Neural crest cell (in vitro differentiated cells): ENCODE results near the gene DCTPP1. TPM values are rescaled to one million over a fixed set of nuclear protein-coding genes. Genes with fewer than 3 reads are reported as not detected.
"Not testable (repeated sequence)": the region's sequence is repeated elsewhere in the genome, so short reads cannot be mapped to it uniquely, and the experiment has no call there.

Experiments used
- DNase-seq: peaks from one replicate; pipeline ENCODE4 v3.0.0; 2021; ENCODE audit warnings: low read depth, mixed read lengths, low spot score
- H3K27ac Mint-ChIP-seq: one replicate; pipeline ENCODE4 v1.8.0; 2021; ENCODE audit warnings: mild to moderate bottlenecking, mixed read lengths; ENCODE audit not compliant: unreplicated experiment
- H3K27me3 Mint-ChIP-seq: 2 replicates; pipeline ENCODE4 v1.8.0; 2021; ENCODE audit warnings: low read depth, mild to moderate bottlenecking, mixed read lengths
- H3K36me3 Mint-ChIP-seq: 2 replicates; pipeline ENCODE4 v1.8.0; 2021; ENCODE audit warnings: low read depth, mild to moderate bottlenecking, mixed read lengths
- H3K4me1 Mint-ChIP-seq: 2 replicates; pipeline ENCODE4 v1.8.0; 2021; ENCODE audit warnings: mixed read lengths
- H3K4me3 Mint-ChIP-seq: one replicate; pipeline ENCODE4 v1.8.0; 2021; ENCODE audit warnings: mild to moderate bottlenecking, mixed read lengths
- H3K9me3 Mint-ChIP-seq: 2 replicates; pipeline ENCODE4 v1.8.0; 2021; ENCODE audit warnings: mixed read lengths
- total RNA-seq: library from RNA; stranded (reverse); gene quantifications from 2 replicates; pipeline ENCODE4 v1.2.1, GENCODE V29; 2021
- TF ChIP-seq, protein P1 (sequence below): fragments of 200-600 bp; sonication (generic); conservative IDR thresholded peaks from 2 replicates; pipeline ENCODE4 v1.5.0; 2021; ENCODE audit warnings: antibody characterized with exemption, mild to moderate bottlenecking

The DCTPP1 gene
- total RNA-seq, 1 donor from 2014 or later, result 94.3 TPM

DNA sequence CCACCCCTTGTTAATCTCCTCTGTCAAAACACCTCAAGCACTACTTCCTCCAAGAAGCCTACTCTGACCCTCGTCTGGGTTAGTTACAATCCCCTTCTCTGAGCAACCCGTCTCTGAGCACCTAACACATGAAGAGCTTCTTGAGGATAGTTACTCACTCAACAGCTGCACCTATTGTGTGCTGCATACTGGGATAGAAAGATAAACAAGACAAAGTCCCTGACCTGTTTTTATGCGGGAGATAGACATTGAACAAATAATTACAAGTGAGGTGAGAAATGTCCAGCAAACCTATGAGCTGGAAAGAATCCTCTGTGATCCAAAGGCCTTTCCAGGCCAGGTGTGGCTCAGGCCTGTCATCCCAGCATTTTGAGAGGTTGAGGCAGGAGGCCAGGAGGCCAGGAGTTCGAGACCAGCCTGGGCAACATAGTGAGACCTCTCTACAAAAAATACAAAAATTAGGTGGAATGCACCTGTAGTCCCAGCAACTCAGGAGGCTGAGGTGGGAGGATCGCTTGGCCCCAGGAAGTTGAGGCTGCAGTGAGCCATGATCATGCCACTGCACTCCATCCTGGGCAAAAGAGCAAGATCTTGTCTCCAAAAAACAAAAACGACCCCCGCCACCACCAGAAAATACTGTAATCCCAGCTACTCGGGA lies 27.9 kb downstream of the DCTPP1 start:
- Mint-ChIP-seq H3K4me3 (peak overlapping the region; percentile 94), H3K27me3 (peaks cover 3% of the 10 kb centered on the region), H3K9me3 (no peaks in the 10 kb centered on the region), H3K36me3 (peaks cover 2% of the 10 kb centered on the region), H3K4me1 (peaks cover 32% of the 10 kb centered on the region), H3K27ac (peak overlapping the region; percentile 89)
- TF ChIP-seq, protein P1, sequence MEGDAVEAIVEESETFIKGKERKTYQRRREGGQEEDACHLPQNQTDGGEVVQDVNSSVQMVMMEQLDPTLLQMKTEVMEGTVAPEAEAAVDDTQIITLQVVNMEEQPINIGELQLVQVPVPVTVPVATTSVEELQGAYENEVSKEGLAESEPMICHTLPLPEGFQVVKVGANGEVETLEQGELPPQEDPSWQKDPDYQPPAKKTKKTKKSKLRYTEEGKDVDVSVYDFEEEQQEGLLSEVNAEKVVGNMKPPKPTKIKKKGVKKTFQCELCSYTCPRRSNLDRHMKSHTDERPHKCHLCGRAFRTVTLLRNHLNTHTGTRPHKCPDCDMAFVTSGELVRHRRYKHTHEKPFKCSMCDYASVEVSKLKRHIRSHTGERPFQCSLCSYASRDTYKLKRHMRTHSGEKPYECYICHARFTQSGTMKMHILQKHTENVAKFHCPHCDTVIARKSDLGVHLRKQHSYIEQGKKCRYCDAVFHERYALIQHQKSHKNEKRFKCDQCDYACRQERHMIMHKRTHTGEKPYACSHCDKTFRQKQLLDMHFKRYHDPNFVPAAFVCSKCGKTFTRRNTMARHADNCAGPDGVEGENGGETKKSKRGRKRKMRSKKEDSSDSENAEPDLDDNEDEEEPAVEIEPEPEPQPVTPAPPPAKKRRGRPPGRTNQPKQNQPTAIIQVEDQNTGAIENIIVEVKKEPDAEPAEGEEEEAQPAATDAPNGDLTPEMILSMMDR, result no peak
- DNase-seq, result no peak

DNA sequence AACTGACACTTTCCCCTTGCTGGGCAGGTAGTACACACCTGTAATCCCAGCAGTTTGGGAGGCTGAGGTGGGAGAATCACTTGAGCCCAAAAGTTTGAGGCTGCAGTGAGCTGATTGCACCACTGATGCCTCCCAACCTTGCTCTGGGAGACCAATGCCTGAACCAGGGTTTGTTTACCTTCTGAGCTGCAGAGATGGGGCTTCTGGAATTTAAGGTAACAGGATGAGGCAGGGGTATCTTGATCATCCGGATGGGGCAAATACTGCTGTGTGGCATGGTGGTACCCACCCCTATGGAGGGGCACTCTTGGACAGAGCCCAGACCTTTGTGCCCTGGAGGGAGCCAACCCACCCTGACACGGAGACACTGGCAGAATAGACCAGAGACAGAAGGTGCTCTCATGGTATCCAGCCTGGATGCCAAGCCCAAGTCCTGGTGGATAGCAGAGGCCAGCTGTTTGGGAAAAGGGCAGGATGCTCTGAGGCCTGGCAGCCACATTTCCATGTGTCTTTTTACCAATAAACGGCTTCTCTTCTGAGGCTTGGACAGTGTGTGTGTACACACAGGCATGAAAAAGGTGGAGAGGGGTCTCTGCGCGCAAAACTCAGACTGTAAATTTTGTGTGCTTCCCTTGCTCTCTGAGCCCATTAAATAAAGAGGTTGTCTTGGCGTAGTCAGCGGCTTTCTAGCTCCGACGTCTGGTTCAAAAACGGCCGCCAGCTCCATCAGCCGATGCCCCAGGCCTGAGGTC lies 30.2 kb downstream of the DCTPP1 start:
- Mint-ChIP-seq H3K9me3 (no peaks in the 10 kb centered on the region), H3K4me3 (peak overlapping the region; percentile 94), H3K27me3 (peaks cover 3% of the 10 kb centered on the region), H3K27ac (peak overlapping the region; percentile 98), H3K4me1 (peaks cover 41% of the 10 kb centered on the region), H3K36me3 (peaks cover 3% of the 10 kb centered on the region)
- no peak for DNase-seq
- TF ChIP-seq, protein P1, result no peak

DNA sequence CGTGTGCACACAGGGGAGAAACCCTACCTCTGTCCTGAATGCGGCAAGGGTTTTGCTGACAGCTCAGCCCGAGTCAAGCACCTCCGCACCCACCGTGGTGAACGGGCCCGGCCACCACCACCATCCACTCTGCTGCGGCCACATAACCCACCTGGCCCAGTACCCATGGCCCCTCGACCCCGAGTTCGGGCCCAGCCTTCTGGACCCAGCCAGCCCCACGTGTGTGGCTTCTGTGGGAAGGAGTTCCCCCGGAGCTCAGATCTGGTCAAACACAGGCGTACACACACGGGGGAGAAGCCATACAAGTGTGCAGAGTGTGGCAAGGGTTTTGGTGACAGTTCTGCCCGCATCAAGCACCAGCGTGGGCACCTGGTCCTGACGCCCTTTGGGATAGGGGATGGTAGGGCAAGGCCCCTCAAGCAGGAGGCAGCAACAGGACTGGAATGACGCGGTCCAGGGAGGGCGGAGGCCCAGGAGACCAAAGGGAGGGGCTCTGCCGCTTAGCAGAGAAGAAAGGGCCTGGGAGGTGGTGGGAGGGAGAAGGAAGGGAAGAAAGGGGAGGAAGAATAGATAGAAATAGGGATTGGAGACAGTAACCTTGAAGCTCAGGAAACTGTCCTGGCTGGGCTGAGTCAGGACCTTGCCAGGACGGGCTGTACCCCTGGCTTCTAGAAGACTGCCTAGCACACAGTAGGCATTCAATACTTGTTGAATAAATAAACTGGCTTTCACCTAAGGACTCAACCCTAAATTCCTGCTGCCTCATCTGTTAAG lies 31.0 kb downstream of the DCTPP1 start:
- TF ChIP-seq, protein P1, result no peak
- Mint-ChIP-seq H3K9me3 (no peaks in the 10 kb centered on the region), H3K4me3 (peak overlapping the region; percentile 94), H3K4me1 (peaks cover 49% of the 10 kb centered on the region), H3K36me3 (peaks cover 3% of the 10 kb centered on the region), H3K27ac (peak overlapping the region; percentile 83), H3K27me3 (peaks cover 3% of the 10 kb centered on the region)
- DNase-seq, result no peak

DNA sequence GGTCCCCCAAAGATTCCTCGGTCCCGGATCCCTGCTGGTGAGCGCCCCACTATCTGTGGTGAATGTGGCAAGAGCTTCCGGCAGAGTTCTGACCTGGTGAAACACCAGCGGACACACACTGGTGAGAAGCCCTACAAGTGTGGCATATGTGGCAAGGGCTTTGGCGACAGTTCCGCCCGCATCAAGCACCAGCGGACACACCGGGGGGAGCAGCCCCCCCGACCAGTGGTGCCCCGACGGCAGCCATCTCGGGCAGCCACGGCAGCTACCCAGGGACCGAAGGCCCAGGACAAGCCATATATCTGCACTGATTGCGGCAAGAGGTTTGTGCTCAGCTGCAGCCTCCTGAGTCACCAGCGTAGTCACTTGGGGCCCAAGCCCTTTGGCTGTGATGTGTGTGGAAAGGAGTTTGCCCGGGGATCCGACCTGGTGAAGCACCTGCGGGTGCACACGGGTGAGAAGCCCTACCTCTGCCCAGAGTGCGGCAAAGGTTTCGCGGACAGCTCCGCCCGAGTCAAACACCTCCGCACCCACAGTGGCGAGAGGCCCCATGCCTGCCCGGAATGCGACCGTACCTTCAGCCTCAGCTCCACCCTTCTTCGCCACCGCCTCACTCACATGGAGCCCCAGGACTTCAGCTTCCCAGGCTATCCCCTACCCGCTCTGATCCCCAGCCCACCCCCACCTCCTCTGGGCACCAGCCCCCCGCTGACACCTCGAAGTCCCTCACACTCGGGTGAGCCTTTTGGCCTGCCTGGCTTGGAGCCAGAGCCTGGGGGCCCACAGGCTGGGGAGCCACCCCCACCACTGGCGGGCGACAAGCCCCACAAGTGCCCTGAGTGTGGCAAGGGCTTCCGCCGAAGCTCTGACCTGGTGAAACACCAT lies 31.8 kb downstream of the DCTPP1 start:
- Mint-ChIP-seq H3K36me3 (peaks cover 3% of the 10 kb centered on the region), H3K4me1 (peaks cover 53% of the 10 kb centered on the region), H3K27me3 (peaks cover 3% of the 10 kb centered on the region), H3K9me3 (no peaks in the 10 kb centered on the region), H3K4me3 (peak overlapping the region; percentile 94), H3K27ac (no peak overlapping the region)
- TF ChIP-seq, protein P1, result no peak
- no peak for DNase-seq

DNA sequence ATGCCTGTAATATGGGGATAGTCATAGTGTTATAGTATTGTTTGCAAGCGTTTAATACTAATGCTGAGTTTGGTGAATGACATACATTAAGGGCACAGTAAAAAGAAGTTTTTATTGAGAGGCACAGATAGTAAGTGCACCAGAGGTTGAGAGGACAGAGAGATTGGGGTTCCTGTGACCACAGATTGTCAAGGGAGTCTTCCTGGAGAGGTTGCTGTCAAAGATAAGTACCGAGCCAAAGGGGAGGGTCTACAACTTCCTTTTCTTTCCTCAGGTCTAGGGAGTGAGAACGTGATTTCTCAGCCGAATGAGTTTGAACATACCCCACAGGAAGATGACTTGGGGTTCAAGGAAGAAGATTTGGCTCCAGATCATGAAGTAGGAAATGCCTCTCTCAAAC lies 32.8 kb downstream of the DCTPP1 start:
- DNase-seq, result no peak
- Mint-ChIP-seq H3K4me1 (peaks cover 59% of the 10 kb centered on the region), H3K36me3 (peaks cover 3% of the 10 kb centered on the region), H3K4me3 (peak overlapping the region; percentile 92), H3K9me3 (no peaks in the 10 kb centered on the region), H3K27me3 (peaks cover 3% of the 10 kb centered on the region), H3K27ac (no peak overlapping the region)
- TF ChIP-seq, protein P1, result no peak

DNA sequence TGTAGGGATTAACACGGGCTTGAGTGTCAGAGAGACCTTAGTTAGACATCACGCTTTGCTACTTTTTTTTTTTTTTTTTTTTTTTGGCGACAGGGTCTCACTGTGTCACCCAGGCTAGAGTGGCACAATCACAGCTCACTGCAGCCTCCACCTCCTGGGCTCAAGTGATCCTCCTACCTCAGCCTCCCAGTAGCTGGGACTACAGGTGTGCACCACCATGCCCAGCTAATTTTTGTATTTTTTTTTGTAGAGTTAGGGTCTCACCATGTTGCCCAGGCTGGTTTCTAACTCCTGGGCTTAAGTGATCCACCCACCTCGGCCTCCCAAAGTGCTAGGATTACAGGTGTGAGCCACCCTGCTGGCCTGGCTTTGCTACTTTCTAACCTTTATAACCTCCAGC lies 33.2 kb downstream of the DCTPP1 start:
- Mint-ChIP-seq H3K4me1 (peaks cover 57% of the 10 kb centered on the region), H3K4me3 (peak overlapping the region; percentile 92)
- not testable (repeated sequence) for H3K27me3 Mint-ChIP-seq, H3K27ac Mint-ChIP-seq, H3K36me3 Mint-ChIP-seq, H3K9me3 Mint-ChIP-seq, DNase-seq
